GM12801 (cell line): ENCODE measurements around the gene NUP93.

Experiments used
- CTCF ChIP-seq: IDR thresholded peaks from one replicate; pipeline ENCODE4 v1.5.1; 2011; ENCODE audit warnings: control low read depth; ENCODE audit not compliant: insufficient read length; ENCODE audit errors: extremely low read depth

NUP93 gene

GRCh38 chr16:56785317-56785716 is 55.4 kb downstream of the NUP93 start:
- TF ChIP-seq CTCF, result no peak

DNA sequence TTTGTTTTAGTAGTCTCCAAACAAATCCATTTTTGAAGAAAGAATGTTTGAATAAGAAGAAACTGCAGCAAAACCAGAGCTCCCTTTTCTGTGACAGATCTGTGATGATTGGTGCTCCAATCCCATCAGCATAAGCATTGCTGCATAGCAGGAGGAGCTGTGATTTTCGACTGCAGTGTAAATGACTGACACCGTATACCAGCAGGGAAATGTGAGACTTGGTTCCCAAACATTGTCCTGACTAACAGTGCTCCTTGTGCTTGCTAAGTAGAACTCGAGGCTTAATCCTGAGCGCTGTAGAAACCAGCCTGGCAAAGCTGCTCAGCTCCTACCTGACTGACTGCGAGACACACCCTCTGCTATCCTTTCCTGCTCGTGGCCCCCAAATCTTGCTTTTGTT is 57.2 kb downstream of the NUP93 start:
- no peak for TF ChIP-seq CTCF

DNA sequence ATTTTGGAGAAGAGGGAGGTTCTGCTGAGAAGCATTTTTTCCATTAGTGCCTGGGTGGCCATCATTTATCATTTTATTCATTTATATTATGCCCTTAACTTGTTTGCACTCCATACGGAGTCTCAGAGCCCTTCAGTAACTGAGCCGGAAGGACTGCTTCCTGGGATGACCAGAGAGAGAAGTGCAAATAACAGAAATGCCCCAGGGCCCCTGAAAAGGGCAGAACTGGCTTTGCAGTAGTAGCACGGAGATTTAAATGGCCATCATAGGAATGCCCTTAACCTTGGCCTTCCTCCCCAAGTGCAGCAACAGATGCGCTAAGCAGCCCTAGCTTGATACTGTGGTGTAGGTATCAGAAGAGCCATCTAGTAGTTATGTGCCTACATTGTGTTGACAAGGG is 58.5 kb downstream of the NUP93 start:
- TF ChIP-seq CTCF, result no peak

DNA sequence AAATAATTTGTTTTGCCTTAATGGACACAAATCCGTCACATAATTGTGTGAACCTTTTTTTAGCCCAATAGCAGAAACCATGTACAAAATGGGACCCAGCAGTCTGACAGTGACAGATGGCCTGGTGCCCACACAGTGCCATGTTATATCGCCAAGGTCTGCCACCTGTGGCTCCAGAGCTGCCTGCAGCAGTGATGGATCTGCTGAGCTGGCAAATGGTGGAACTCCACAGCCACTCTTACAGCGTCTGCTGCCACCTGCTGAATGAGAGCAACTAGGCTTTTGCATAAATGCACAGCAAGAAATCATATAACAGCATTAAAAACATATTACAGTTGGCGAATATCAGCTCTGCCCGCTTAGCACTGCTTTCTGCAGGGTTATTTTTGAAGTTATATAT is 59.4 kb downstream of the NUP93 start:
- no peak for TF ChIP-seq CTCF

DNA sequence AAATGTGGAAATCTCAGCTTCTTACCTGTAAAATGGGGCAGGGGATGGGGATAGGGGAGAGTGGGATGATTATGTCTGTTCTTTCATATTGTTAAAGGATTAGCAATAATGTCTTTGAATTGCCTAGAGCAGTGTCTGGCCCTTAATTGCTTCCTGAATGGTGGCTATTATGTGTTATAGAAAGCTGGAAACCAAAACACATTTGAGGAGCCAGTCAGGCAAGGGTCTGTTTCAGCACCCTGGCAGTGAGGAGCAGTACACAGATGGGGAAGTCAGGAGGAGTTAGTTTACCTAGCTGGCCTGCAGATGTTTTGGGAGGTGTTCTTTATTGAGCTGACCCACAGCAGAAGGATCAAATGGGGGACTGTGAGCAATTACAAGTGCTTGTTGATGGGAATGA is 63.0 kb downstream of the NUP93 start:
- no peak for TF ChIP-seq CTCF

DNA sequence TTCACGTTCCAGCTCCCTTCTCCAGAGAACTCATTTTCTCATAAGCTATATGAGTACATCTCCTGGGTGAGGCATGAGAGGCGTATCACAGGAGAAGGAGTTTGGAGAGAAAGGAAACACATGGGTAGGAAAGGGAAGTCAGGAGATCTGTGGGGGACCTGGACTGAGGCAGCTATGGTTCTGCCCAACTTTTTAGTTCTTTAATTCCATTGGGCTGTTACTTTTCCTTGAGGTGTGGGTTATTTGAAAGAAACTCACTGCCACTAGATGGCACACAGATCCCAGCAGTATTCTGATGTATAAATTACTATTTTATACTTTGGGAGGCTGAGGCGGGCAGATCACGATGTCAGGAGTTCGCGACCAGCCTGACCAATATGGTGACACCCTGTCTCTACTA is 63.6 kb downstream of the NUP93 start:
- no peak for TF ChIP-seq CTCF

DNA sequence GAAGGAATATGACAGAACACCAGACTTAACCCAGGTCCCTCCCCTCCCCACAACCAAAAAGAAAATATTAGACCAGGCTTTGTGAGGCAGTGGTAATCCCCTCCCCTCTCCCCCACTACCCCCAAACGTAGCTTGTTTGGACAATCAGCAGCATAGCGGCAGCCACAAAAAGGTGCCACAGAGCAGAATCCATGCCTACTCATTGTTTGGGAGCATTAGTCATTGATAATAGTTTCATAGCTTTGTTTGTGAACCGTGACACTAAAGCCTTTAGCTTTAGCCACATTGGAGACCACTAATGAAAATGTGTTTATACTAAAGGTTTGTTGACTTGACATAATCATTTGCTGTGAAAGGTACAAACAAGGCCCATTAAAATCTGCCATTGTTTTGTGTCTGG is 65.1 kb downstream of the NUP93 start:
- TF ChIP-seq CTCF, result no peak

DNA sequence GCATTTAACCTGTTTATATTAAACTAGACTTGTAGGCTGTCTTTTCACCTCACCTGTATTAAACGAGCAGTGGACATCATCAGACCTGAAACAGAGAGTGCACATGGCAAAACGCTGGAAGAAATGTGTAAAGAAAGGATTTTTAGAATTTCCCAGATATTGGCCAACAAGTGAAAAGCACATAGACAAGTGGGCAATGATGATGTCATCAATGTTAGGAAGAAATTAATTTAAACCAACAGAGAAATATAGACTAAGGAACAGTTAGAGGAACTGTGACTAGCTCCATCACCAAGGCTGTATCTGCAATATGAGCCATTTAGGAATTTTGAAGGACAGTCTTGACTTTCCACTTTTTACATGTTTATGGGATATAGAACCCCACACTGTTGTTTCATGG is 67.9 kb downstream of the NUP93 start:
- TF ChIP-seq CTCF, result no peak
